ENCODE results near the gene GPR35. TPM values are rescaled to one million over a fixed set of nuclear protein-coding genes. Genes with fewer than 3 reads are reported as not detected.

The GPR35 gene
- total and polyA plus RNA-seq, 11 donors = 0.48 to 2.7 (median 0.93) TPM; not detected in 1

GRCh38 chr2:240639566-240639965, 14.3 kb downstream of the GPR35 start:
- no peak overlapping the region for H3K27ac ChIP-seq
- intact Hi-C loops (cut with DNase I) = no loop called here
- 91% methylated on average over 18 of the region's 18 CpGs for WGBS, 4 donors

GRCh38 chr2:240640939-240641338, 15.7 kb downstream of the GPR35 start:
- TF ChIP-seq CTCF (IDR thresholded peaks at IDR 0.05) (peak in 10 of 12 donors; percentile 6 to 44 (median 27)), POLR2A (IDR thresholded peaks at IDR 0.05) (no peak)
- Histone ChIP-seq H3K4me3 (no peak overlapping the region), H3K4me1 (no peaks in the 10 kb centered on the region), H3K9me3 (no peaks in the 10 kb centered on the region), H3K36me3 (no peaks in the 10 kb centered on the region), H3K27ac (no peak overlapping the region), H3K27me3 (peaks cover 0 to 23% (median 3%) of the 10 kb centered on the region in 9 donors)
- peak in 2 of 5 donors; percentile 18 to 67 for DNase-seq
- 17 to 26% (median 19%) methylated on average over 13 to 16 of the region's 16 CpGs for WGBS, 4 donors
- intact Hi-C loops (cut with DNase I) = no loop called here
- ATAC-seq = peak in 2 of 4 donors; percentile 49 to 61

More at GRCh38 chr2:240639566-240639965, 14.3 kb downstream of the GPR35 start:
- peaks cover 0 to 12% (median 0%) of the 10 kb centered on the region in 9 donors for H3K27me3 ChIP-seq
- DNase-seq (no peak), ATAC-seq (no peak)
- H3K36me3 ChIP-seq = no peaks in the 10 kb centered on the region
- H3K4me3 ChIP-seq = no peak overlapping the region
- TF ChIP-seq POLR2A (IDR thresholded peaks at IDR 0.05) = no peak
- TF ChIP-seq CTCF (IDR thresholded peaks at IDR 0.05) = no peak
- H3K9me3 ChIP-seq = no peaks in the 10 kb centered on the region
- H3K4me1 ChIP-seq = no peaks in the 10 kb centered on the region

GRCh38 chr2:240642061-240642805, 17.0 kb downstream of the GPR35 start:
- Histone ChIP-seq H3K27me3 (peaks cover 0 to 34% (median 9%) of the 10 kb centered on the region in 9 donors), H3K27ac (no peak overlapping the region), H3K4me1 (no peaks in the 10 kb centered on the region), H3K9me3 (no peaks in the 10 kb centered on the region), H3K4me3 (no peak overlapping the region), H3K36me3 (no peaks in the 10 kb centered on the region)
- WGBS, 4 donors = 79 to 86% (median 84%) methylated on average over 17 to 36 of the region's 36 CpGs
- peak in 1 of 5 donors; percentile 55 for DNase-seq
- intact Hi-C loops (cut with DNase I) = no loop called here
- TF ChIP-seq CTCF (IDR thresholded peaks at IDR 0.05) = no peak
- ATAC-seq = no peak

- DNase-seq = no peak
- 88 to 100% (median 94%) methylated on average over 6 to 11 of the region's 11 CpGs for WGBS, 4 donors
- TF ChIP-seq POLR2A (IDR thresholded peaks at IDR 0.05) (no peak), CTCF (IDR thresholded peaks at IDR 0.05) (no peak)
- Histone ChIP-seq H3K4me3 (no peak overlapping the region), H3K27ac (no peak overlapping the region), H3K4me1 (no peaks in the 10 kb centered on the region), H3K9me3 (no peaks in the 10 kb centered on the region), H3K27me3 (peaks cover 0 to 38% (median 10%) of the 10 kb centered on the region in 9 donors), H3K36me3 (no peaks in the 10 kb centered on the region)
- intact Hi-C loops (cut with DNase I) = no loop called here
- no peak for ATAC-seq
Measured at GRCh38 chr2:240642806-240643092, 17.5 kb downstream of the GPR35 start.

Measured in heart left ventricle (tissue), 16 donors.